Keratinocyte (primary cell): ENCODE measurements around the gene SH3PXD2B.

Experiments
- CTCF ChIP-seq, 3 experiments: IDR thresholded peaks in 1 of 3; conservative IDR thresholded peaks in 1 of 3; optimal IDR thresholded peaks in 1 of 3; 2 replicates in 2 of 3; 3 replicates in 1 of 3; pipeline versions ENCODE3 to v1.5.1; 2011; ENCODE audit warnings: low read length in 3 of 3, mild to moderate bottlenecking in 3 of 3, moderate library complexity in 2 of 3, control low read depth in 1 of 3, inconsistent platforms in 1 of 3; ENCODE audit not compliant: insufficient read depth in 2 of 3; ENCODE audit errors: extremely low read depth in 1 of 3
- EZH2 ChIP-seq: IDR thresholded peaks from one replicate; pipeline ENCODE4 v1.6.1; 2012; ENCODE audit warnings: inconsistent platforms, mild to moderate bottlenecking, low read length, moderate library complexity

GRCh38 chr5:172417983-172418630 lies 36.2 kb downstream of the SH3PXD2B start:
- TF ChIP-seq CTCF (optimal IDR thresholded peaks at IDR 0.05 in 1 of 3, IDR thresholded peaks at IDR 0.05 in 1 of 3, conservative IDR thresholded peaks at IDR 0.05 in 1 of 3; ENCODE audit: extremely low read depth in 1 of 3, insufficient read depth in 2 of 3, low read length in 3 of 3) (no peak), EZH2 (no peak)
